ENCODE data around the gene JAZF1. TPM values are rescaled to one million over a fixed set of nuclear protein-coding genes. Genes with fewer than 3 reads are reported as not detected.

Gene JAZF1
- total RNA-seq, 3 donors from 2014 or later, result 8.6 to 27.4 (median 10.5) TPM

- intact Hi-C loops (cut with DNase I; ENCODE audit: low total_unique reads), result no loop called here
- no peaks in the 10 kb centered on the region for H3K9me3 ChIP-seq
- no peak overlapping the region for H3K4me3 ChIP-seq
- TF ChIP-seq, protein P1, sequence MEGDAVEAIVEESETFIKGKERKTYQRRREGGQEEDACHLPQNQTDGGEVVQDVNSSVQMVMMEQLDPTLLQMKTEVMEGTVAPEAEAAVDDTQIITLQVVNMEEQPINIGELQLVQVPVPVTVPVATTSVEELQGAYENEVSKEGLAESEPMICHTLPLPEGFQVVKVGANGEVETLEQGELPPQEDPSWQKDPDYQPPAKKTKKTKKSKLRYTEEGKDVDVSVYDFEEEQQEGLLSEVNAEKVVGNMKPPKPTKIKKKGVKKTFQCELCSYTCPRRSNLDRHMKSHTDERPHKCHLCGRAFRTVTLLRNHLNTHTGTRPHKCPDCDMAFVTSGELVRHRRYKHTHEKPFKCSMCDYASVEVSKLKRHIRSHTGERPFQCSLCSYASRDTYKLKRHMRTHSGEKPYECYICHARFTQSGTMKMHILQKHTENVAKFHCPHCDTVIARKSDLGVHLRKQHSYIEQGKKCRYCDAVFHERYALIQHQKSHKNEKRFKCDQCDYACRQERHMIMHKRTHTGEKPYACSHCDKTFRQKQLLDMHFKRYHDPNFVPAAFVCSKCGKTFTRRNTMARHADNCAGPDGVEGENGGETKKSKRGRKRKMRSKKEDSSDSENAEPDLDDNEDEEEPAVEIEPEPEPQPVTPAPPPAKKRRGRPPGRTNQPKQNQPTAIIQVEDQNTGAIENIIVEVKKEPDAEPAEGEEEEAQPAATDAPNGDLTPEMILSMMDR (IDR thresholded peaks at IDR 0.05), result no peak
- TF ChIP-seq POLR2AphosphoS5 (IDR thresholded peaks at IDR 0.05), result no peak
- no peak for TF ChIP-seq POLR2A (IDR thresholded peaks at IDR 0.05)
- no peaks in the 10 kb centered on the region for H3K36me3 ChIP-seq
- H3K27me3 ChIP-seq, result no peaks in the 10 kb centered on the region
- H3K27ac ChIP-seq, result no peak overlapping the region
- DNase-seq (ENCODE audit: low spot score in 2 of 2), result no peak
- H3K4me1 ChIP-seq, result no peaks in the 10 kb centered on the region
Observed at GRCh38 chr7:27822245-27822644, 358.4 kb downstream of the JAZF1 start.

- Histone ChIP-seq H3K4me3 (no peak overlapping the region), H3K36me3 (peaks cover 9% of the 10 kb centered on the region), H3K4me1 (no peaks in the 10 kb centered on the region), H3K27ac (no peak overlapping the region), H3K9me3 (no peaks in the 10 kb centered on the region), H3K27me3 (no peaks in the 10 kb centered on the region)
- intact Hi-C loops (cut with DNase I; ENCODE audit: low total_unique reads), result no loop called here
- DNase-seq (ENCODE audit: low spot score in 2 of 2), result no peak
- TF ChIP-seq POLR2A (IDR thresholded peaks at IDR 0.05), result no peak
- no peak for TF ChIP-seq POLR2AphosphoS5 (IDR thresholded peaks at IDR 0.05)
- TF ChIP-seq, protein P1 (IDR thresholded peaks at IDR 0.05), result no peak
Observed at GRCh38 chr7:27812706-27813105, 367.9 kb downstream of the JAZF1 start.

GRCh38 chr7:27810186-27810585 lies 370.4 kb downstream of the JAZF1 start:
- no peak for DNase-seq (ENCODE audit: low spot score in 2 of 2)
- no peak overlapping the region for H3K4me3 ChIP-seq
- no peaks in the 10 kb centered on the region for H3K27me3 ChIP-seq
- H3K36me3 ChIP-seq, result no peaks in the 10 kb centered on the region
- no peaks in the 10 kb centered on the region for H3K4me1 ChIP-seq
- TF ChIP-seq POLR2A (IDR thresholded peaks at IDR 0.05), result no peak
- no peak for TF ChIP-seq POLR2AphosphoS5 (IDR thresholded peaks at IDR 0.05)
- TF ChIP-seq, protein P1 (IDR thresholded peaks at IDR 0.05), result no peak
- intact Hi-C loops (cut with DNase I; ENCODE audit: low total_unique reads), result no loop called here
- H3K27ac ChIP-seq, result no peak overlapping the region
- no peaks in the 10 kb centered on the region for H3K9me3 ChIP-seq

DNA sequence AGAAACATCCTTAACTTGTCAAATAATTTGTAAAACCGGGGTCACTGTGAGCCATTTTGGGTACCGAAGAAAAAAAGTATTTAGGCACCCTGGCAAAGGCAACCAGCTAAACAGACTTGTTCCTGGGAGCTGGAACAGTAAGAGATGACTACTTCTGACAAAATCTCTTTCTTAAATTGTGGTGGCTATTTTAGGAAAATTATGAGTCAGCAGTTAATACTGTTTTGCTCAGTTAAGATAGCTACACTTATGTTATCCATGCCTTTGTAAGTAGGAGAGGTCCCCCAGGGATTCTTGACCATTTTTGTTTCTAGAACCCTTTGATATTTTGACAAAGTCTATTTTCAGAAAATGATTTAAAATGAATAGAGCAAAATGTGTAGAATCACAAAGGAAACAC lies 372.0 kb downstream of the JAZF1 start:
- no peaks in the 10 kb centered on the region for H3K4me1 ChIP-seq
- intact Hi-C loops (cut with DNase I; ENCODE audit: low total_unique reads), result no loop called here
- no peaks in the 10 kb centered on the region for H3K27me3 ChIP-seq
- no peaks in the 10 kb centered on the region for H3K36me3 ChIP-seq
- no peak overlapping the region for H3K27ac ChIP-seq
- H3K4me3 ChIP-seq, result no peak overlapping the region
- no peak for DNase-seq (ENCODE audit: low spot score in 2 of 2)
- no peaks in the 10 kb centered on the region for H3K9me3 ChIP-seq
- TF ChIP-seq POLR2A (IDR thresholded peaks at IDR 0.05) (no peak), POLR2AphosphoS5 (IDR thresholded peaks at IDR 0.05) (no peak)
- TF ChIP-seq, protein P1 (IDR thresholded peaks at IDR 0.05), result no peak

DNA sequence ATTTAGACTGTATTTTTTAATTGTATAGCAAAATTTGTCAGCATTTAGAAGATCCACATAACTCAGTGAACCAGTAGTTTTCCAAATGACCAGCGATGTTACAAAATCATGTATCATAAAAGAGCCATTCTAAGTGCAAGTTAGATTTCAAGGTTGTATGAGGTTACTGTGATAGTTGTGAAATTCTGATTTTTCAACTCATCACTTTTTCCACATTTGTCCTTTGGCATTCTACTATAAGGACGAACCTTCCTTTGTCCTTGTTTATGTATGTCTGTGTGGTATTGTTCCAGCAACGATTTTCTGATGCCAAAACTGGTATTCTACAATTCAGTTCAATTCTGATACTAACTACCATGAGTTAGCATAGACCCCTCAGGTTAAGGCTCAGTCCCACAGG lies 376.5 kb downstream of the JAZF1 start:
- H3K27me3 ChIP-seq, result no peaks in the 10 kb centered on the region
- no peaks in the 10 kb centered on the region for H3K36me3 ChIP-seq
- intact Hi-C loops (cut with DNase I; ENCODE audit: low total_unique reads), result no loop called here
- no peaks in the 10 kb centered on the region for H3K4me1 ChIP-seq
- no peak for DNase-seq (ENCODE audit: low spot score in 2 of 2)
- H3K9me3 ChIP-seq, result no peaks in the 10 kb centered on the region
- peak overlapping the region in 1 of 2 donors; percentile 17 for H3K27ac ChIP-seq
- TF ChIP-seq POLR2AphosphoS5 (IDR thresholded peaks at IDR 0.05), result no peak
- TF ChIP-seq POLR2A (IDR thresholded peaks at IDR 0.05), result no peak
- TF ChIP-seq, protein P1 (IDR thresholded peaks at IDR 0.05), result no peak
- no peak overlapping the region for H3K4me3 ChIP-seq

Data from breast epithelium (tissue), 4 donors.